CD4-positive, alpha-beta T cell treated with Interleukin-12 subunit alpha and Interleukin-12 subunit beta, for 1 hour (primary cell): ENCODE measurements around the gene LDB2.
"Not testable (repeated sequence)": the region's sequence is repeated elsewhere in the genome, so short reads cannot be mapped to it uniquely, and the experiment has no call there.

ENCODE experiments used
- DNase-seq: peaks from one replicate; pipeline ENCODE4 v3.0.0-alpha.2; 2020

Gene LDB2

DNA sequence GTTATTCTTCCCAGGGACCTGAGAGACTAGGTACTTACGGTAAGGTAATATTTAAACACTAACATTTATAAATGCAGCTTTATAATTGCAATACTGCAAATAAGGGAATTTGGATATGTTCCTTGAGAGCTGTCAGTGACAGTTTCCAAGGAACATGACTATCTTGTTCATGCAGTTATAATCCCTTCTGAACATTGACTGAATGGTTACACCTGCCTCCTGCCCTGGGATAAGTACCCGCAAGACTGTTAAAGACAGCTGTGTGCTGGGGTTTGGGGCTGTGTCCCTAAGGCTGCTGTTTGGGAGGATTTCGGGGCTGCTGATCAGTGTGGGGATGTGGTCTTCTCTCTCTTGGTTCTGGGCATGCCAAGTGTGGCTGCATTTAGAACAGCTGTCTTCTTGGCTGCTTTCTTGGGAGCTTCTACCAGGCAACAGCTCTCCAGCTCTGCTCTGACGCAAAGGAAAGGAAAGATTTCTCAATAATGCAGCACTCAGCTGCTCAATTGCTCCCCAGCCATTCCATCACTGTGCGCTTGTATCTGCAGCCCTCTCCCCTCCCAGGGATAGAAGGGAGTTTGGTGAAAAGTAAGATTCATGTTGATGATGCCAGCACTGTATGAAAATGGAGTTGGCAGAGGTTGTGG lies 373.4 kb downstream of the LDB2 start:
- no peak for DNase-seq

DNA sequence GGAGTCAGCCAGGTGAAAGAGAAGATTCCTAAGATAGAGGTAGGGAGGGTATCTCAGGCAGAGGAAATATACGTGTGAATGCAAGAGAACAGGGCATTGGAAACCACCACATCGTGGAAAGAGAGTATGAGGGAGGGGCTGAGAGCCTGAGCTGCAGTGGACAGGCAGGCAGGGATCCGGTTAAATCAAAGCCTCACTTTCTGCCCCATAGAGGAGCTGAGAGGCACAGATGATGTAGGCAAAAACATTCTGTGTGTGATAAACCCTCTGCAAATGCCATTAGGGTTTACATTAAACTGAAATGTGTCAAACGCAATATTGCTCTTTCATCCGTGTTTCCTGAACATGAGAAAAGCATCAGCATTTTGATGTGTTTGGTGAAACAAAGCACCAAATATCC lies 374.0 kb downstream of the LDB2 start:
- DNase-seq = no peak

DNA sequence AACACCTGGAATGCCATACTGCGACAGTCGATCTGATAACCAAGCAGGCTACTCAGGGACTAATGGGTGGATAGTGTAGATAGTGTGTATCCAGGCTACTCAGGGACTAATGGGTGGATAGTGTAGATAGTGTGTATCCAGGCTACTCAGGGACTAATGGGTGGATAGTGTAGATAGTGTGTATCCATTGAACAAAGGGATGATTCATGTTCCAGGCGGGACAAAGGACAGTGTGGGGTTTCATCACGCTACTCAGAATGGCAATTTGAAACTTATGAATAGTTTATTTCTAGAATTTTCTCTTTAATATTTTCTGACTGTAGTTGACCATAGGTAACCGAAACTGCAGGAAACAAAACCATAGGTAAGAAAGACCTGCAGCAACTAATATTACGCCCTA lies 374.9 kb downstream of the LDB2 start:
- not testable (repeated sequence) for DNase-seq

DNA sequence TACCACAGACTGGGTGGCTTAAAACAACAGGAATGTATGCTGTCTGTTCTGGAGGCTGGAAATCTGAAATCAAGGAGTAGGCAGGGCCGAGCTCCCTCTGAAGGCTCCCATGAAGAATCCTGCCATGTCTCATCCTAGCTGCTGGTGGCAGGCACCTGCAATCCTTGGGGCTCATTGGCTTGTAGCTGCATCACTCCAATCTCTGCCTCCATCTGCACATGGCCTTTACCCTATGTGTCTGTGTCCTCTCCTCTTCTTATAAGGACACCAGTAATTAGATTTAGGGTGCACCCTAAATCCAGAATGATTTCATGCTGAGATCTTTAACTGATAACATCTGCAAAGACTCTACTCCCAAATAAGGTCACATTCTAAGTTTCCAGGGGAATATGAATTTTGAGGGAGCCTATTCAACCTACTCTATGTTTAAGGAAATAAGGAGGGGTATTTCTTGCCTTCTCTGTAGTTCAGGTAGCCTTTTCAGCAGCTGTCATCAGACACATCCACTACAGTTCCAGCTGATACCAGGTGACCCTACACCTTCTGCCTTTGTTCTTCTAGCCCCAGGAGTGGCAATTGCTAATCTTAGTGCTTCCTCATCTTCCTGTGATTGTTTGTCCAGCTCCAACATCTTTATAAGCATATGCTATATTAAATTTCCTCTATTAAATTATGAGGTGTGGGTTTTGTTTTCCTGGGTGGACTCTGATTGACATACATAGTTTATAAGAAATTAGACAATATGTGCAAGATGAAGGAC lies 377.1 kb downstream of the LDB2 start:
- no peak for DNase-seq

DNA sequence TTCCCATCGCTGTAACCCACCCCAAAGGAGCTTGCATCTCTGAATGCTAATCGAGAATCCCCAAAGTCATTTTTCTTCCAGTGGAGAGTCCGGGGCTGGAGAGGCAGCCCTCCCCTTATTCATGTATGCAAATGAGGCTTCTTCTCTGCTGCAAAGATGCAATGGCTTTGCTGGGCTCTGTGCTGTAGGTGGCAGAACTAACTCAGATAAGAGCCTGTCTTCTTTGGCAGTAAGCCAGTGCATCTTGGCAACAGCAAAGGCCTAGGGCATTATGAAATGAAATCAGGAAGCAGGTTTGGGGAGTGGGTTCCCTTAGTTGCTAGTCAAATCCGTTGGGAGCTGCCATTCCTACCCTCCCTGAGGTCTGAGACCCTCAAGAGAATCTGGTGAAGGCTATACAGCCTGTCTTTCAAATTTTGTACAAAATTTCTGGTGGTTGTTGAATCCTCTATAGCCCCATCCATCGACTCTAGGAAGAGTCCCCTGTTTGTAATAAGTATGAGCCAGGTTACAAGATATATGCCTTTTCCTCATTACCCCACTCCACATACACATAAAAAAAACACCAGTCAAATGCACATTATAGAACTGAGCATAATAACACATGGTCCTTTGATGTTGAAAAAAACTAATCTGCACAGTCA lies 381.5 kb downstream of the LDB2 start:
- no peak for DNase-seq

DNA sequence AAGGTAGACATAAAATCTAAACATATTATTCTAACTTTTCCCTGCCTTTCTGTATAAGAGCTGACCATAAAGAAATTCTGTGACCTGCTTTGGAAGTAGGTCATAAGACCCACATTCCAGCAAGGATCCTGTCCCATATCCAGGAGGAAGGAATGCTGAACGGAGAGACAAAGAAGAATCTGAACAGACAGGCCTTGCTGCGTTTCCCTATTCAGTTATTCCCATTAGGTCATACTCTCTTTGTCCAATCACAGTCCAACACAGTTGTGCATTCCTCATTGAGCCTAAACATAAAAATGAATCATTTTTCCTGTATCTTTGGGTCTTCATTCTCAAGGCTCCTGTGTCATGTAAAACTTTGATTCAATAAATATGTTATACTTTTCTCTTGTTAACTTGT lies 384.6 kb downstream of the LDB2 start:
- DNase-seq = no peak

DNA sequence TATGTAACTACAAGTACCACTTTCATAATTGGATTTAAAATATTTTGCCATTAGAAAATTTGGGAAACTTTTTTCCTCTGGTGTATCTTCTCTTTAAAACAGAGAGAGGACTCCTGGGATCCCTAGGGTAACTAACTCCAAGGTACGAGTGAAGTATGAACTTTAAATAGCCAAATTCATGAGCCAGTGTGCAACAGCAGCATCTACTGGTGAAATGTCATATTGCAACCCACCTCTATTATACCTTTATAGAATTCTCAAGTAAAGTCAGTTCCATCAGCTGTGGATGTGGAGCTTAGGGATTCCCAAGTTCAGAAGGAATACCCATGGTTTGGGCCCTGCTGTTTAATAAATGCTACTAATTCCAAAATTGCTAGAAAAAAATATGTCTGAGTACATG lies 389.5 kb downstream of the LDB2 start:
- no peak for DNase-seq

DNA sequence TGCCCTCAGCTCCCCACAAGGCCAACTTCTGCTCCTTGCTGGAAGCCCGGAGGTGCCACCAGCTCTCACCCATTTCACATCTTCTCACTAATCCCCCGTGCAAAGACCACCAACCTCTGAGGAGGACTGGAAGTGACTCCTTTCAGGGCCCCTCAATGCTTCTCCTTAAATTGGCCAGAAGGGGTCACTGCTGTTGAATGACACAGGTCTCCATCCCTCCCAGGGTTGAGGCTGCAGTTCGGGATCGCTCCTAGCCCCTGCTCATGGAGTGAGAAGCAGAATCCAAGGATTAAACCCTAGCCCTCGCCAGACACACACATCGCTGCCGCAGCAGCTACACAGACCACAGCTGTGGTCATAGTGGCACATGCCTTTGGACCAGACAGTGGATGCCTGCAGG lies 392.7 kb downstream of the LDB2 start:
- DNase-seq = no peak

DNA sequence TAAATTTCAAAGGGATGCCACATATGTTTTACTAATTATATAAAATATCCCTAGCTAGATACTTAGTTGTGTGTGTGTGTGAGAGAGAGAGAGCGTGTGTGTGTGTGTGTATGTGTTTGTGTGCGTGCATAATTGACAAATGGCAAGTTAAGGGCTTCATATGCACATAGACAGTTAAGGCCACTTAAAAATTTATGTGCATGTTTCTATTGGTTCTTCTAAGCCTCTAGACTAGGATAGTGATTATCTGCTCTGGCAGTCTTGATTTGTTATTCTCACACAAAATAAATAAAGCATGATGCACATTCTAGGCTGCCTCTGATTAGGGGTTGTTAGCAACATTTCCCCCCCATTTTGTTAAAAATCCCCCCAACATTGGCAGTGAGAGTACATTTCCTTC lies 393.2 kb downstream of the LDB2 start:
- no peak for DNase-seq

DNA sequence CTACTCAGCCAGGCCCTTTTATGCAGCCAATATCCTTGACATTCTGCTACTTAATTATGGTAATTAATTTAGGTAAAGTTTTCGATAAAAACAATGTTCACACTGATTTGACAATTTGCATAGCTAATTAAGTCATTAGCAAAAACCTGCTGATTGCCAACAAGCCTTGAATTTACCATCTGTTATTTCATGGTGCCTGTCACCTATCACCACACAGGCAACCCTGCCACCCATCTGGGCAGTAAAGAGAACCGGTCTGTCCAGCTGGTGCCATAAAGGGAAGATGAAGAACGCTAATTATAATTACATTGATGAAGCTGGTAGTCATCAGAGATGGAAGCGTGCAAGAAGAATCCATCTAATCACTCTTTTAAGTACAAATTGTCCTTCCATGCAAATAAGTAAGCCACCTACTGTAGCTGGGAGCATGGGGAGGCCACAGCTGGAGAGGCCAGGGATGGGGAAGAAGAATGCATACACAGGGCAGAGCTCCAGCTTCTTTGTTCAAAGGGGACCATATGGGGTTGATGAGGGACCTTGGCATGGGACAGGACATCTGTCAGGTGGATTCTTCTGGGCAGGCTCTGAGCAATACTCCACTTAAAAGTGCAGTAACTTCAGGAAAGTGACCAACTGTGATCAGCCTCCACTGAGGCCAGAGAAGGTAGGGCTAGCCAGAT lies 394.9 kb downstream of the LDB2 start:
- no peak for DNase-seq

DNA sequence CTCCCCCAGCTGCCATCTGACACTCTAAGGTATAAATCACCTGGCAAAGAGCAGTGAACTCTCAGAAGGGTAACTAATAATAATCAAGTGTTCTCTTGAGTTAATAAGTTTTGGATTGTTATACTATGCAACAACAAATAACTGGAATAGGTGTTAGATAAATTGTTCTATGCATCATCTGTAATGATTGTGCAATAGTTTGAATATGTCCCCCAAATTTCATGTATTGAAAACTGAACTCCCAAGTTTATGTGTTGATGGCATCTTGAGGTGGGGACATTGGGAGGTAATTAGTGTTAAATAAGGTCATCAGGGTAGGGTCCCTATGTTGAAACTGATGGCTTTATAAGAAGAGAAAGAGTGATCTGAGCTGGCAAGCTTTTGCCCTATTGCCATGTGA lies 399.5 kb downstream of the LDB2 start:
- DNase-seq = no peak

DNA sequence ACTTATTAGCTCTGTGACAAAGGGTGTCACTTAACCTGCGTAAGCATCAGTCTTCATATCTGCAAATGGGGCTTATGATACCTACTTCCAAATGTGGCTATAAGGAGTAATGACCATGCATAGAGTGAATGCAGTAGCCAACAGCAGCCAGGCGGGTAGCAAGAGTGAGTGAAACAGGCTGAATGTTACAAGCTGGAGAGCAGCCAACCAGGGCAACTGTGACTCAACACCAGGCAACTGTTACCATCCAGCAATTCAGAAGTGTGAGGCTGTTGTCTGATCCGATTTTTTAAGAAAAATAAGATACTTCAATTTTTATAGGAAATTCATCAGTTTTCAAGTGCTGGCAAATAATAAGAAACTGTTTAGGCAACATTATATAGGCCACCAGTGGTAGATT lies 401.9 kb downstream of the LDB2 start:
- DNase-seq = no peak

DNA sequence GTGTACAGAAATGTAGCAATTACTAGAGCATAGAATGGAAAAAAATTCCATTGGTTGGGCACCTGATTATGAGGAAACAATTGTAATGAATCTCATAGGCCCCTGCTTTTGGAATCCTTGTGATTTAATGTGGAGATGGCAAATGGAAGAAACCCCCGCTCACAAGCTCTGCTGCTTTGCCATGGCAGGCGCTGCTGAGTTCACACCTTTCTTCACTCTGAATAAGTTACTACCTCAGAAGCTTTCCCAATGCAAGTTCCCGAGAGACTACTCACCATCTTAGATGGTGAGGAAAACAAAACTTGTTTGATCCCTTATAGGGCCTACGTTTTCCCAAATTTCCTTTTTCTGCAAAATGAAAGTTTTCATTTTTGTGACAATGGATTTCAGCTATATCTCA lies 405.6 kb downstream of the LDB2 start:
- DNase-seq = no peak

DNA sequence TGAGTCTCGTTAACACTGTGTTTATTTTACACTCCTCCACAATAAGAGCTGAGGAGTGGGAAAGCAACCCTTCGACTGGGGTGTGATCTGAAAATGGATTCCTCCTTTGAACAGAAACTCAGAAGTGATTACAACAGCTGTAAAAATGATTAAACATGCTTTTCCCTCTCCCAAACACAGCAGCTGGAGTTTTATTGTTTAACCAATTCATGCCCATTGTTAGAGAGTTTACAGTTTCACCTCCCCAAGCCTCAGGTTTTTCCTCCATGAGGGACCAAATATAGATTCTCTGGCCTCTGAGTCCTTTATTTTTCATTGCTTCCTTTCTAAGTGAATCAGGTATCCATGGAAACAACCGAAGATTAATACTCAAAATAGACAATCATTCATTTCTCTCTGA lies 409.2 kb downstream of the LDB2 start:
- no peak for DNase-seq

DNA sequence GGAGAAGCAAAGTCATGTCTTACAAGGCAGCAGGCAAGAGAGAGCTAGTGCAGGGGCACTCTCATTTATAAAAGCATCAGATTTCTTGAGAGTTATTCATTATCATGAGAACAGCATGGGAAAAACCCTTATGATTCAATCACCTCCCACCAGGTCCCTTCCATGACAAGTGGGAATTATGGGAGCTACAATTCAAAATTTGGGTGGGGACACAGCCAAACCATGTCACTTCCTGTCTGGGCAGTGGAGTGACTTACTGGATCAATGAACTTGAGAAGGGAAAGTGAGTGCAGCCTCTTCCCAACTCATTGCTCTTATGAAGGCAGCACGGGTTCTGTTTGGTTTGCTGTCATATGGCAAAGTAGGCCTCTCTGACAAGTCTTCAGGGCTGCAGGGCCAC lies 410.4 kb downstream of the LDB2 start:
- no peak for DNase-seq

DNA sequence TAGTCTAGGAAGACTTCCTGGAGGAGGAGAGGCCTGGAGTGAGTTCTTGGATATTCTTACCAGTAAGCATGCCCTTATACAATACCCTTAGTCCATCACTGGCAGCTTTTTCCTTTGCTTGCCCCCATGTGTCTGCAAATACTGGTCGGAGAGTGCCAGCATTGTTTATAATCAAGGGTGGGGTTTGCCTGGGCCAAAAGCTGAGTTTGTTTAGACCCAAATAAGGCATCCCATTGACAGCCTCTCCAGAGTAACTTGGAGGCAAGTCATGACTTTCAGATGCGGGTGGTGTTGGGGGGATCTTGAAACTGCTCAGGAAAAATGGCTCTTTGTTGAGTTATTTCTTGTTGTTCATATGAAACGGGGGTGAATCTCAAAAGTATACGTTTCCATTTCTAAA lies 413.7 kb downstream of the LDB2 start:
- DNase-seq = no peak

DNA sequence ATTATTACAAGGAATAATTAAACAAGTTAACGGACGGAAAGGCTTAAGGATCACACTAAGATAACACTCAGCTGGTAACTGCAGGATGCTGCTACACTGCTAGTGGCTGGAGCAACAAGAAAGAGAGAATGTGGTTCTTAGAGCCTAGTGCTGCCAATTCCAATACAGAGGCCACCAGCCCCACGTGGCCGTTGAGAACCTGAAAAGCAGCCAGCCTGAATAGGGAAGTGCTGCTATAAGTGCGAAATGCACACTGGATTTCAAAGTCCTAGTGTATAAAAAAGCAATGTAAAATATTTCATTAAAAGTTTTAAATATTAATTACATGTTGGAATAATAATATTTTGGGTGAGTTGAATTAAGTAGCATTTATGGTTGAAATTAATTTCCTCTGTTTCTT lies 414.9 kb downstream of the LDB2 start:
- no peak for DNase-seq

DNA sequence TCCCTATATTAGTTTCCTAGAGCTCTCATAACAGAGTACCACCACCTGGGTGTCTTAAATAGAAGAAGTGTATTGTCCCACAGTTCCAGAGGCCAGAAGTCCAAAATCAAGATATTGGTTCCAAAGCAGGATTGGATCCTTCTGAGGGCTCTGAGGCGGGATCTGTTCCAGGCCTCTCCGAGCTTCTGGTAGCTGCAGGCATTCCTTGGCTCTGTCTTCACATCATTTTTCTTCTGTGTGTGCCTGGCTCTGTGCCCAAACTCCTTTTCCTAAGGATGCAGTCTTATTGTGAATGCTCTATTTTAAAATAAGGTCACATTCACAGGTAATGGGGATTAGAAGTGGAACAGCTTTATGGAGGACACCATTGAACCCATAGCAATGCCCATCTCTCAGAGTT lies 418.4 kb downstream of the LDB2 start:
- no peak for DNase-seq

DNA sequence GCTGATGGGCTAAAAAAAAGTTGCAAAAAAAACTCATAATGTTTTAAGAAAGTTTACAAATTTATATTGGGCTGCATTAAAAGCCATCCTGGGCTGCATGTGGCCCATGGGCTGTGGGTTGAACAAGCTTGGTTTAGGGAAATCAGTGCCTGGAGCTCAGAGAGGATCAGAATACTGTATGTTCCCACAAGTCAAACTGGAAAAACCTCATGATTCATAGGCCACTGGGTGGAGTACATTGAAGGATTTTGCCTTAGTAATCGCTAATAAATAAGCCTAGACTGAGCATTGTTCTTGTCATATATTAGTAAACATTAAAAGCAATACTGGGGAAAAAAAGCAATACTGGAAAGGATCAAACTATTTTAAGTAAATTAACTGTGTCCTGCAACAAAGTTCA lies 425.9 kb downstream of the LDB2 start:
- no peak for DNase-seq

DNA sequence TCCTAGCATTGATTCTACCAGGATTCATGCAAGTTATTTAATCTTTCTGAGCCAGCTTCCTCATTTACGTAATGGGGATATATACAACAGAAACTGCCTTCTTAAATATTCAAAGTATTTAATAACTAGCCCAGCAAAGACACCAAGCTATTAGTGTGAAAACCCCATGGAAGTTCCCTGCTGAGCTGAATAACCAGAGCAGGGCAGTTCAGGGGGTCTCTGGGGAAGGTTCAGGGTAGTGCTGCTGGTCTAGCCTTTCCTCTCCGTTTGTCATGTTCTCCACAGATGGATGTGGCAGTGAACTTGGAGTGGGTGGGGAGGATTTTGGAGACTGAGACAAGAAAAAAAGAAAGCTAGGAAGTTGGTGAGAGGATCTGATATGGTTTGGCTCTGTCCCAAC lies 431.4 kb downstream of the LDB2 start:
- no peak for DNase-seq

DNA sequence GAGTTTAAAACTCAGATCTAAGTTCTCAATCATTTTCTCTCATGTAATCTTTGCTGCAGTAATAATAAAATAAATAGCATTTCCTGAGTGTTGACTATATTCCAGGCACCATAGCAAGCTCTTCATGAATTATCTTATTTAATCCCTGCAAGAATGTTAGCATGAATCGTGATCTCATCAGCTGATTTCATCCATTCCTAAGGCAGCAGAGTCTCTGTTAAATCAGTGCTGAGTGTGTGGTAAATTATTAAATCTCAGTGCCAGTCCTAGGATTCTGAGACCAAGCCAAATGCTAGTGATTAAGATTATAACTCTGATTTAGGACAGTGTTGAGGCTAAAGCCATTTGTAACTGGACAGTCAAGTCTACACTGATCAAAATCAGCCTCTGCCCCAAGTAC lies 431.9 kb downstream of the LDB2 start:
- no peak for DNase-seq

DNA sequence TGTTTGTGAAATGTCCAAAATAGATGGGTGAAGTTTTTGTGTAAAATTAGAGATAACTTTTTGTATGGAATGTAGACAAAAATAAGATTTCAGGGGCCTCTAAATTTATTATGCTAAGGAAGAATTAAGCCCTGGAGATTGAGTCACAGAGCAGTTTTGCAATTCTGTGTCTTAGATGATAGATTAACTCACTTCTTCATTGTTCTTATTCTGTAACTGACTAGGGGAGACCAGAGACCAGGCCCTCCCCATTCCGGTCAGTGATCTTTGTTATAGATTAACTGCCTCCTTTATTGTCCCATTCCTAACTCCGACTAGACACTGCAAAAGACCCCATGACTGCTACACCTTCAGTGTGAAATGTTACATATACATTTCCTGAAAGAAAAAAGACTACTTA lies 433.8 kb downstream of the LDB2 start:
- no peak for DNase-seq

DNA sequence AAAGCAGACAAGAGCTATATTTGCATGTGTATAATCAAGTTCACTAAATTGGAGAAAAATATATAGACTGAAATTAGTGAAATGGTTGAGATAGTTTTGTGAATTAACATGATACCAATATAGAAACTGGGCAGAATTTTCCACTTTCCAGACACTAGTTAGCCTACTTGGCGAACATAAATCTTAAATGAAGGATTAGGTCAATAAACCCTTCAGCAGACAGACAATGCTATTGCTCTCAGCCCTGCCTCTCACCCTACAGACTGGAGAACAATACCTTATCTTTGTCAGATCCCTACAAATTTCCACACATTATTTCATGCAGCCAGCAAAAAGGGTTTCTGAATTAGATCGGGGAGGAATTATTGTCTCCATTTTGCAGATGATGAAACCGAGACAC lies 435.8 kb downstream of the LDB2 start:
- DNase-seq = no peak

DNA sequence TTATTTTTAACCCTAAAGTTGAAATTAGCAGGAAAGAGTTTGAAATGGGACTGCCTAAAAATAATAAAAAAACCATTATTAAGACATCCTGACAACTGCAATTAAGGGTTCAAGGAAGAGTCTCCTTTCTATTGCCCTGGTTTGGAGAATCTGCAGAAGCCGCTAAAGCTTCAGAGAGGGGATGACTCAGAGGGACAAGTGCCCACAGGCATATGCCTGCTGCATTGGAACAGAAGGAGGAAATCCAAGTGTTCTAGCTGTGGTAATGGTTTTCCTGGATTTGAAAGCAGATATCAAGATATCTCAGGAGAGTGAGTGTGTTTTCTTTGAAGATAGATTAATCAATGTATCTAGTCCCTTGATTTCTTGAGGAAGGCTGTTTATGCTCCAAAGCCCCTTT lies 437.1 kb downstream of the LDB2 start:
- no peak for DNase-seq
